Right renal pelvis (tissue), 4 donors: ENCODE measurements around the gene DNPH1. TPM values are rescaled to one million over a fixed set of nuclear protein-coding genes. Genes with fewer than 3 reads are reported as not detected.

Source experiments
- DNase-seq, 4 donors: peaks; one replicate each; pipeline ENCODE4 v3.0.0-alpha.2; 2013; ENCODE audit warnings: low read depth in 4 of 4, low spot score in 3 of 4, missing footprints in 1 of 4
- polyA plus RNA-seq, 4 donors: library from polyadenylated mRNA; unstranded; fragments of 120-200 nt; gene quantifications; one replicate each; pipeline ENCODE4 v1.2.1, GENCODE V29; 2013; ENCODE audit not compliant: insufficient read length in 4 of 4

Gene DNPH1
- polyA plus RNA-seq, 4 donors, result 52.9 to 104 (median 59.9) TPM

GRCh38 chr6:43186019-43186418 is 43.3 kb downstream of the DNPH1 start:
- no peak for DNase-seq

- DNase-seq, result no peak
Observed at GRCh38 chr6:43185391-43185985, 43.8 kb downstream of the DNPH1 start.

GRCh38 chr6:43184268-43184985 is 44.9 kb downstream of the DNPH1 start:
- DNase-seq, result no peak

- DNase-seq, result no peak
Observed at GRCh38 chr6:43183441-43183840, 45.8 kb downstream of the DNPH1 start.

GRCh38 chr6:43181942-43182860 is 47.1 kb downstream of the DNPH1 start, which contains the start of gene CUL9:
TSS of gene CUL9 (plus strand) at chr6:43182196. CDS start at chr6:43184311, 2,115 bp downstream.
- DNase-seq, result peak in 3 of 4 donors; percentile 57 to 70 (median 69)

GRCh38 chr6:43181621-43181941 is 47.7 kb downstream of the DNPH1 start:
- DNase-seq, result no peak

- no peak for DNase-seq
Observed at GRCh38 chr6:43180985-43181384, 48.3 kb downstream of the DNPH1 start.

GRCh38 chr6:43180058-43180457 is 49.2 kb downstream of the DNPH1 start:
- DNase-seq, result no peak

- DNase-seq, result no peak
Observed at GRCh38 chr6:43178951-43179830, 50.1 kb downstream of the DNPH1 start.

GRCh38 chr6:43178150-43178549 is 51.1 kb downstream of the DNPH1 start:
- no peak for DNase-seq

- DNase-seq, result no peak
Observed at GRCh38 chr6:43176423-43176786, 52.9 kb downstream of the DNPH1 start.

- DNase-seq, result no peak
Observed at GRCh38 chr6:43175676-43176422, 53.4 kb downstream of the DNPH1 start.

Other genes starting within 250 kb of the DNPH1 start
- gene PPP2R5D, start 244.9 kb downstream of the DNPH1 start, polyA plus RNA-seq, result 10 to 100 TPM; 63.3 to 70.8 (median 66.6) TPM
- gene MEA1, start 215.5 kb downstream of the DNPH1 start, polyA plus RNA-seq, result 10 to 100 TPM; 86.6 to 99.6 (median 89.4) TPM
- 100 to 1,000 TPM in 2 of 4 donors, 10 to 100 TPM in 2; 98.2 to 109 (median 99.7) TPM for gene KLHDC3, start 215.2 kb downstream of the DNPH1 start, polyA plus RNA-seq
- 10 to 100 TPM; 56.2 to 59.8 (median 59.4) TPM for gene RRP36, start 207.9 kb downstream of the DNPH1 start, polyA plus RNA-seq
- 10 to 100 TPM; 49.4 to 56.9 (median 50.7) TPM for gene CUL7, start 175.6 kb downstream of the DNPH1 start, polyA plus RNA-seq
- 10 to 100 TPM; 60.4 to 71.6 (median 62.7) TPM for gene MRPL2, start 170.0 kb downstream of the DNPH1 start, polyA plus RNA-seq
- gene KLC4, start 169.8 kb downstream of the DNPH1 start, polyA plus RNA-seq, result 10 to 100 TPM; 46.2 to 60.0 (median 53.8) TPM
- gene PTK7, start 153.2 kb downstream of the DNPH1 start, polyA plus RNA-seq, result 100 to 1,000 TPM; 234 to 249 (median 244) TPM
- 10 to 100 TPM; 31.3 to 33.1 (median 31.5) TPM for gene SRF, start 58.2 kb downstream of the DNPH1 start, polyA plus RNA-seq
- gene CUL9, start 47.3 kb downstream of the DNPH1 start, polyA plus RNA-seq, result 10 to 100 TPM; 29.7 to 35.3 (median 32.5) TPM
- under 1 TPM; 0.25 to 0.39 (median 0.28) TPM for gene TTBK1, start 14.0 kb upstream of the DNPH1 start, polyA plus RNA-seq
- gene SLC22A7, start 68.8 kb upstream of the DNPH1 start, polyA plus RNA-seq, result 1 to 10 TPM in 1 of 4 donors, under 1 TPM in 3; 0.24 to 2.5 (median 0.86) TPM
- gene CRIP3, start 79.3 kb upstream of the DNPH1 start, polyA plus RNA-seq, result 1 to 10 TPM; 2.2 to 3.9 (median 3.7) TPM
- gene ZNF318, start 140.2 kb upstream of the DNPH1 start, polyA plus RNA-seq, result 10 to 100 TPM; 22.1 to 29.4 (median 28.1) TPM
- gene ABCC10, start 198.1 kb upstream of the DNPH1 start, polyA plus RNA-seq, result 10 to 100 TPM; 20.1 to 21.3 (median 20.9) TPM
- 1 to 10 TPM in 2 of 4 donors, under 1 TPM in 2; 0.87 to 1.4 (median 1.1) TPM for gene DLK2, start 226.1 kb upstream of the DNPH1 start, polyA plus RNA-seq
- 10 to 100 TPM; 27.4 to 35.7 (median 32.0) TPM for gene TJAP1, start 248.1 kb upstream of the DNPH1 start, polyA plus RNA-seq